HG03280 (cell line): ENCODE data around the gene DFFB.
"Not testable (repeated sequence)": the region's sequence is repeated elsewhere in the genome, so short reads cannot be mapped to it uniquely, and the experiment has no call there.

Source experiments
- ATAC-seq: cut with Tn5 transposase; IDR thresholded peaks from one replicate; pipeline ENCODE4 v1.9.1; 2021; ENCODE audit warnings: mild to moderate bottlenecking, moderate library complexity; ENCODE audit not compliant: unreplicated experiment

The DFFB gene

GRCh38 chr1:3907031-3907534 lies 49.8 kb downstream of the DFFB start:
- ATAC-seq, result no peak

GRCh38 chr1:3907621-3908165 lies 50.4 kb downstream of the DFFB start:
- no peak for ATAC-seq

- ATAC-seq, result no peak
Measured at GRCh38 chr1:3908886-3909517, 51.7 kb downstream of the DFFB start.

- ATAC-seq, result no peak
Measured at GRCh38 chr1:3909615-3910014, 52.3 kb downstream of the DFFB start.

GRCh38 chr1:3910049-3910731 lies 52.9 kb downstream of the DFFB start:
- no peak for ATAC-seq

GRCh38 chr1:3910857-3911845 lies 53.9 kb downstream of the DFFB start:
- no peak for ATAC-seq

GRCh38 chr1:3911981-3912808 lies 54.9 kb downstream of the DFFB start:
- no peak for ATAC-seq

GRCh38 chr1:3912809-3913685 lies 55.8 kb downstream of the DFFB start:
- ATAC-seq, result no peak

- no peak for ATAC-seq
Measured at GRCh38 chr1:3914331-3914851, 57.1 kb downstream of the DFFB start.

GRCh38 chr1:3914911-3915310 lies 57.6 kb downstream of the DFFB start:
- ATAC-seq, result no peak

GRCh38 chr1:3915551-3916121 lies 58.4 kb downstream of the DFFB start:
- ATAC-seq, result no peak

GRCh38 chr1:3917761-3918160 lies 60.5 kb downstream of the DFFB start:
- no peak for ATAC-seq

GRCh38 chr1:3918359-3918758 lies 61.1 kb downstream of the DFFB start:
- ATAC-seq, result not testable (repeated sequence)

GRCh38 chr1:3918966-3919611 lies 61.8 kb downstream of the DFFB start:
- no peak for ATAC-seq

GRCh38 chr1:3919706-3920105 lies 62.4 kb downstream of the DFFB start:
- ATAC-seq, result no peak

- no peak for ATAC-seq
Measured at GRCh38 chr1:3921765-3922164, 64.5 kb downstream of the DFFB start.

GRCh38 chr1:3922201-3922725 lies 65.0 kb downstream of the DFFB start:
- no peak for ATAC-seq

GRCh38 chr1:3922851-3923250 lies 65.6 kb downstream of the DFFB start:
- no peak for ATAC-seq
